Epithelial cell of esophagus (primary cell): Measurements from ENCODE around the gene SMOC1.

ENCODE experiments used
- DNase-seq: peaks from one replicate; pipeline ENCODE4 v3.0.0; 2010; ENCODE audit warnings: low read depth
- H3K4me3 ChIP-seq: 2 replicates; pipeline ENCODE4 v1.5.1; 2011; ENCODE audit warnings: mild to moderate bottlenecking, low read length, control low read depth
- CTCF ChIP-seq: IDR thresholded peaks from 2 replicates; pipeline ENCODE4 v1.5.1; 2011; ENCODE audit warnings: low read depth, mild to moderate bottlenecking, low read length, control low read depth, inconsistent platforms; ENCODE audit not compliant: insufficient read depth; ENCODE audit errors: missing control alignments

The SMOC1 gene

GRCh38 chr14:69909826-69910550, 30.8 kb downstream of the SMOC1 start:
- no peak overlapping the region for H3K4me3 ChIP-seq
- DNase-seq = no peak
- TF ChIP-seq CTCF = no peak

- H3K4me3 ChIP-seq = no peak overlapping the region
- TF ChIP-seq CTCF = no peak
- no peak for DNase-seq
Observed at GRCh38 chr14:69910871-69911270, 31.7 kb downstream of the SMOC1 start.

- no peak for TF ChIP-seq CTCF
- DNase-seq = no peak
- no peak overlapping the region for H3K4me3 ChIP-seq
Observed at GRCh38 chr14:69913686-69914085, 34.5 kb downstream of the SMOC1 start.

GRCh38 chr14:69916396-69916795, 37.2 kb downstream of the SMOC1 start:
- no peak overlapping the region for H3K4me3 ChIP-seq
- no peak for TF ChIP-seq CTCF
- no peak for DNase-seq

- TF ChIP-seq CTCF = no peak
- DNase-seq = peak; percentile 67
Observed at GRCh38 chr14:69917287-69917686, 38.1 kb downstream of the SMOC1 start.

GRCh38 chr14:69919815-69920214, 40.6 kb downstream of the SMOC1 start:
- H3K4me3 ChIP-seq = no peak overlapping the region
- TF ChIP-seq CTCF = no peak
- DNase-seq = no peak

More at GRCh38 chr14:69917287-69917686, 38.1 kb downstream of the SMOC1 start:
- H3K4me3 ChIP-seq = no peak overlapping the region

GRCh38 chr14:69921052-69921451, 41.8 kb downstream of the SMOC1 start:
- DNase-seq = peak; percentile 69
- no peak overlapping the region for H3K4me3 ChIP-seq
- no peak for TF ChIP-seq CTCF
